Measurements from ENCODE around the gene RHBDF1. TPM values are rescaled to one million over a fixed set of nuclear protein-coding genes. Genes with fewer than 3 reads are reported as not detected.
A peak's percentile ranks its signal among the peaks of the same experiment; 100 is the strongest.

RHBDF1 gene
- total and polyA plus RNA-seq, 9 of the 15 experiments (the other 6 are each of a cell fraction or from before 2014, with no cell fraction given): 1.0 to 8.2 (median 4.2) TPM

DNA sequence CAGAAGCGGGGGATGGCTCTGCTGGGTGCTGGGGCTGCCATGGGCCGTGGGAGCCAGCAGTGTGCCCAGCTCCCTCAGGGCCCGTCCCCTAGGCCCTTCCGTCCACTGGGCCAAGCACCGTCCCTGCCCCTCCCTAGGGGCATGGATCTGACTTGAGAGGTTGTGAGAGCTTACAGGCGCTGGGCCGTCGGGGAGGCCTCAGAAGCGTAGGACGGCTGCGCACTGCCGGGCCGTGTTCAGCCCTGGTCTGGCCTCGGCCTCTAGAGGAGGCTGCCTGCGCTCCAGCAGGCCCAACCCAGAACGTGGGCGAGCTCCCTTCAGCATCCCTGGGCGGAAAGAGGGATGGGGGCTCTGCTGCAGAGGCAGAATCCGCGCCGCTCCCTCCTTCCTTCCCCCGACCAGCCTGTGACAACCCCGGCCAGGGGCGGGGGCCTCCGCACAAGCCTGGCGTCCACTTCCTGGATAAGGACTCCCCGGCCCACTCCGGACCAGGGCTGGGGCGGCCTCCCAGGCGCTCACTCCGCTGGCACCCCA lies 4.9 kb upstream of the RHBDF1 start (continued):
- no peak for TF ChIP-seq SAP30 (IDR thresholded peaks at IDR 0.05; ENCODE audit: borderline replicate concordance, insufficient read depth, low read depth, low read length, poor library complexity, severe bottlenecking)
- no peak for TF ChIP-seq NFYB (IDR thresholded peaks at IDR 0.05; ENCODE audit: extremely low read depth, insufficient read length)
- no peak for TF ChIP-seq POLR3G (IDR thresholded peaks at IDR 0.05; ENCODE audit: extremely low read depth, insufficient read length, insufficient replicate concordance)
- TF ChIP-seq ZNF76 (CRISPR knock-in tag; IDR thresholded peaks at IDR 0.05; ENCODE audit: borderline replicate concordance): no peak
- no peak for TF ChIP-seq ZNF217 (CRISPR knock-in tag; IDR thresholded peaks at IDR 0.05)
- no peak for TF ChIP-seq MYBL2 (IDR thresholded peaks at IDR 0.05; ENCODE audit: low read depth)
- peak; percentile 66; the same call in 1 of the 2 replicates for TF ChIP-seq MYBL2 (CRISPR knock-in tag; IDR thresholded peaks at IDR 0.05; ENCODE audit: borderline replicate concordance)
- peak; percentile 48; the same call in 1 of the 2 replicates for TF ChIP-seq POLR2G (IDR thresholded peaks at IDR 0.05; ENCODE audit: low read depth, low read length)
- 0 out of 2 replicates have a peak, but pooled peaks have one; percentile 3 for TF ChIP-seq GTF2E2 (tag; IDR thresholded peaks at IDR 0.05)
- TF ChIP-seq, protein P1, sequence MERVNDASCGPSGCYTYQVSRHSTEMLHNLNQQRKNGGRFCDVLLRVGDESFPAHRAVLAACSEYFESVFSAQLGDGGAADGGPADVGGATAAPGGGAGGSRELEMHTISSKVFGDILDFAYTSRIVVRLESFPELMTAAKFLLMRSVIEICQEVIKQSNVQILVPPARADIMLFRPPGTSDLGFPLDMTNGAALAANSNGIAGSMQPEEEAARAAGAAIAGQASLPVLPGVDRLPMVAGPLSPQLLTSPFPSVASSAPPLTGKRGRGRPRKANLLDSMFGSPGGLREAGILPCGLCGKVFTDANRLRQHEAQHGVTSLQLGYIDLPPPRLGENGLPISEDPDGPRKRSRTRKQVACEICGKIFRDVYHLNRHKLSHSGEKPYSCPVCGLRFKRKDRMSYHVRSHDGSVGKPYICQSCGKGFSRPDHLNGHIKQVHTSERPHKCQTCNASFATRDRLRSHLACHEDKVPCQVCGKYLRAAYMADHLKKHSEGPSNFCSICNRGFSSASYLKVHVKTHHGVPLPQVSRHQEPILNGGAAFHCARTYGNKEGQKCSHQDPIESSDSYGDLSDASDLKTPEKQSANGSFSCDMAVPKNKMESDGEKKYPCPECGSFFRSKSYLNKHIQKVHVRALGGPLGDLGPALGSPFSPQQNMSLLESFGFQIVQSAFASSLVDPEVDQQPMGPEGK (CRISPR knock-in tag; IDR thresholded peaks at IDR 0.05; ENCODE audit: borderline replicate concordance): no peak
- TF ChIP-seq ESRRB (CRISPR knock-in tag; IDR thresholded peaks at IDR 0.05; ENCODE audit: borderline replicate concordance): no peak
- no peak for TF ChIP-seq TEAD2 (tag; IDR thresholded peaks at IDR 0.05)
- no peak for TF ChIP-seq CSDE1 (IDR thresholded peaks at IDR 0.05)
- peak in 1 of 2 experiments; percentile 71; a peak in 1 of 4 replicates for TF ChIP-seq SIN3A (IDR thresholded peaks at IDR 0.05; ENCODE audit: borderline replicate concordance in 2 of 2, control insufficient read depth in 1 of 2, low read depth in 2 of 2, low read length in 2 of 2)
- no peak for TF ChIP-seq MCM3 (IDR thresholded peaks at IDR 0.05)
- TF ChIP-seq, protein P2, sequence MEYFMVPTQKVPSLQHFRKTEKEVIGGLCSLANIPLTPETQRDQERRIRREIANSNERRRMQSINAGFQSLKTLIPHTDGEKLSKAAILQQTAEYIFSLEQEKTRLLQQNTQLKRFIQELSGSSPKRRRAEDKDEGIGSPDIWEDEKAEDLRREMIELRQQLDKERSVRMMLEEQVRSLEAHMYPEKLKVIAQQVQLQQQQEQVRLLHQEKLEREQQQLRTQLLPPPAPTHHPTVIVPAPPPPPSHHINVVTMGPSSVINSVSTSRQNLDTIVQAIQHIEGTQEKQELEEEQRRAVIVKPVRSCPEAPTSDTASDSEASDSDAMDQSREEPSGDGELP (CRISPR knock-in tag; IDR thresholded peaks at IDR 0.05; ENCODE audit: borderline replicate concordance): no peak
- no peak for TF ChIP-seq PRMT5 (CRISPR knock-in tag; IDR thresholded peaks at IDR 0.05)
- no peak for TF ChIP-seq FOXA1 (IDR thresholded peaks at IDR 0.05; ENCODE audit: borderline replicate concordance)
- TF ChIP-seq ZNF408 (CRISPR knock-in tag; IDR thresholded peaks at IDR 0.05; ENCODE audit: low read depth): no peak
- TF ChIP-seq NFATC3 (IDR thresholded peaks at IDR 0.05): no peak
- TF ChIP-seq, protein P3, sequence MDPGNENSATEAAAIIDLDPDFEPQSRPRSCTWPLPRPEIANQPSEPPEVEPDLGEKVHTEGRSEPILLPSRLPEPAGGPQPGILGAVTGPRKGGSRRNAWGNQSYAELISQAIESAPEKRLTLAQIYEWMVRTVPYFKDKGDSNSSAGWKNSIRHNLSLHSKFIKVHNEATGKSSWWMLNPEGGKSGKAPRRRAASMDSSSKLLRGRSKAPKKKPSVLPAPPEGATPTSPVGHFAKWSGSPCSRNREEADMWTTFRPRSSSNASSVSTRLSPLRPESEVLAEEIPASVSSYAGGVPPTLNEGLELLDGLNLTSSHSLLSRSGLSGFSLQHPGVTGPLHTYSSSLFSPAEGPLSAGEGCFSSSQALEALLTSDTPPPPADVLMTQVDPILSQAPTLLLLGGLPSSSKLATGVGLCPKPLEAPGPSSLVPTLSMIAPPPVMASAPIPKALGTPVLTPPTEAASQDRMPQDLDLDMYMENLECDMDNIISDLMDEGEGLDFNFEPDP (CRISPR knock-in tag; IDR thresholded peaks at IDR 0.05): no peak
- TF ChIP-seq ZSCAN32 (CRISPR knock-in tag; IDR thresholded peaks at IDR 0.05): no peak
- no peak for TF ChIP-seq GABPB2 (CRISPR knock-in tag; conservative IDR thresholded peaks at IDR 0.05)
